ENCODE measurements around the gene CHGA.

DNA sequence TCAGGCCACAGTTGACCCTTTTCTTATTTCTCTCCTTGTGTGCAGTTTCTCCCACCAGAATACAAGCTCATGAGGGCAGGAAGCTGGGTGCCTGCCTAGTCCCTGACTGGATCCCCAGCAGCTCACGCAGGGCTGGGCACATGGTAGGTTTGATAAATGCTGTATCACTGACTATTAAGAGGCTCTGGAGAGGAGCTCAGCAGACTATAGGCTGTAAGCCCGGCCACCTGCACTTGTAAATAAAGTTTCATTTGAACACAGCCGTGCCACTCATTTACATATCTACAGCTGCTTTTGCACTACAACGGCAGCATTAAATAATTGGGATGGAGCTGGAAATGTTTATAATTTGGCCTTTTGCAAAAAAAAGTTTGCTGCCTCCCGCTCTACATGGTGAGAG, 32.0 kb downstream of the CHGA start:
- TF ChIP-seq, protein P1, sequence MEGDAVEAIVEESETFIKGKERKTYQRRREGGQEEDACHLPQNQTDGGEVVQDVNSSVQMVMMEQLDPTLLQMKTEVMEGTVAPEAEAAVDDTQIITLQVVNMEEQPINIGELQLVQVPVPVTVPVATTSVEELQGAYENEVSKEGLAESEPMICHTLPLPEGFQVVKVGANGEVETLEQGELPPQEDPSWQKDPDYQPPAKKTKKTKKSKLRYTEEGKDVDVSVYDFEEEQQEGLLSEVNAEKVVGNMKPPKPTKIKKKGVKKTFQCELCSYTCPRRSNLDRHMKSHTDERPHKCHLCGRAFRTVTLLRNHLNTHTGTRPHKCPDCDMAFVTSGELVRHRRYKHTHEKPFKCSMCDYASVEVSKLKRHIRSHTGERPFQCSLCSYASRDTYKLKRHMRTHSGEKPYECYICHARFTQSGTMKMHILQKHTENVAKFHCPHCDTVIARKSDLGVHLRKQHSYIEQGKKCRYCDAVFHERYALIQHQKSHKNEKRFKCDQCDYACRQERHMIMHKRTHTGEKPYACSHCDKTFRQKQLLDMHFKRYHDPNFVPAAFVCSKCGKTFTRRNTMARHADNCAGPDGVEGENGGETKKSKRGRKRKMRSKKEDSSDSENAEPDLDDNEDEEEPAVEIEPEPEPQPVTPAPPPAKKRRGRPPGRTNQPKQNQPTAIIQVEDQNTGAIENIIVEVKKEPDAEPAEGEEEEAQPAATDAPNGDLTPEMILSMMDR (IDR thresholded peaks at IDR 0.05) = no peak
- no peak for TF ChIP-seq EP300 (IDR thresholded peaks at IDR 0.05)
- no peak for TF ChIP-seq POLR2A (IDR thresholded peaks at IDR 0.05)
